ENCODE data around the gene LRP4.

LRP4 gene

DNA sequence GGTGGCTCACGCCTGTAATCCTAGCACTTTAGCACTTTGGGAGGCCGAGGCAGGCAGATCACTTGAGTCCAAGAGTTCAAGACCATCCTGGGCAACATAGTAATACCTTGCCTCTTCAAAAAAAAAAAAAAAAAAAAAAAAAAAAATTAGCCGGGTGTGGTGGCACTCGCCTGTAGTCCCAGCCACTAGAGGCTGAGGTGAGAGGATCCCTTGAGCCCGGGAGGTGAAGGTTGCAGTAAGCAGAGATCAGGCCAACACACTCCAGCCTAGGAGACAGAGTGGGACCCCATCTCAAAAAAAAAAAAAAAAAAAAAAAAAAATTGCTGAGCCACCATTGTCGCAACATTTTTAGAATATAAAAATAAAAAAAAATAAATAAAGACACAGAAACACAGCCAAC lies 79.8 kb downstream of the LRP4 start:
- DNase-seq = no peak

- no peak for DNase-seq
Observed at GRCh38 chr11:46837860-46838259, 80.5 kb downstream of the LRP4 start.

DNA sequence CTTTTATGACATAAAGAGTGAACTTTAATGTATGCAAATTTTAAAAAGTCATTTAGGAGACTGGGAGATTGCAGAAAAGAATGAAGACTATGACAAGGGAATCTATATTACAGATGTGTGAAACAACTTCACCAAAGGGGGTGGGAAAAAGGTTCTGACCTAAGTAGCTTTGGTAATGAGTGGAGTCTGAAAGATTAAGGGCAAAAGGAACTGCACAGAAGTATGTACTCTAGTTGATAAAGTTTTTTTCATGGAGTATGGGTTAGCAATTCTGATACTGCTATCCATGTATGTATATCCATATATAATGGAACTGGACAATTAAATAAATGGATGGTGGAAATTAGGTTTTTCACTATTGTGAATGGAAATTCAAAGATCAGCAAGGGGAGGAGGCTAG lies 81.5 kb downstream of the LRP4 start:
- DNase-seq = no peak

DNA sequence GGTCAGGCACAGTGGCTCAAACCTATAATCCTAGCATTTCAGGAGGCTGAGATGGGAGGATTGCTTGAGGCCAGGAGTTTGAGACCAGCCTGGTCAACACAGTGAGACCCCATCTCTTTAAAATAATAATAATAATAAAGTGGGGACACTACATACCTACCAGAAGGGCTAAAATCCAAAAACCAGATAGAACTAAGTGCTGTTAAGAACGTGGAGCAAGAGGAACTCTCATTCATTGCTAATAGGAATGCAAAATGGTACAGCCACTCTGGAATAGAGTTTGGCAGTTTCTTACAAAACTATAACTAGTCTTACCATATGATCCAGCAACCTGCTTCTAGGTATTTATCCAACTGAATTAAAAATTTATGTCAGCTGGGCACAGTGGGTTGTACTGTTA lies 81.9 kb downstream of the LRP4 start:
- no peak for DNase-seq

GRCh38 chr11:46835897-46836296 lies 82.5 kb downstream of the LRP4 start:
- no peak for DNase-seq

DNA sequence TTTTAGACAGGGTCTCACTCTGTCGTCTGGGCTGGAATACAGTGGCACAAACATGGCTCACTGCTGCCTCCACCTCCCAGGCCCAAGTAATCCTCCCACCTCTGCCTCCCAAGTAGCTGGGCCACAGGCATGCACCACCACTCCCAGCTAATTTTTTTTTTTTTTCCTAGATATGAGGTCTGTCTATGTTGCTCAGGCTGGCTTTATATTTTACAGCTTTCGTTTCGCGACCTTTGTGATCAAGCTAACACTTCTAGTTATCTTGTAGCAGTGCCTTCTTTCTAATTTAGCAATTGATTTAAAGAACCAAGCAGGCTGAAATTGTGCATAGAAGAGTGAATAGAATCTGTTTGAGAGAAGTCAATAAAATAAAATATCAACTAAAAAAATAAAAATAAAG lies 83.5 kb downstream of the LRP4 start:
- DNase-seq = no peak

GRCh38 chr11:46832511-46833214 lies 85.7 kb downstream of the LRP4 start:
- DNase-seq = no peak

DNA sequence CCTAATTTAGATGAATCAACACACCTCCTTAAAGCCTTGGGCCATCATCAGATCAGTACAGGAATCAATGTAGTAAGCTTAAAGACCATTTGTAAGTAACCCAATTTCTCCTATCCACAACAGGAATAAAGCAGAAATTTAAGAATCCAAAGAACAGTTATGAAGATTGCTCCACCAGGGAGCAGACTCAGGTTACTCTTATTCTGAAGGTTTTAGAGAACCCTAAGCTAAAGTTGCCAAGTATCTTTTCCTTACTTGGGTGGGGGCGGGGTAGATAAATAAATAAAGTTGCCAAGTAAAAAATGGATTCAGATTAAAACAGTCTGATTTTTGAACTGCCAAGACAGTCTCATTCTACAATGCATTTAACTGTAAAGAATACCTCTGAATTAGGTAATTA lies 90.4 kb downstream of the LRP4 start:
- DNase-seq = no peak

DNA sequence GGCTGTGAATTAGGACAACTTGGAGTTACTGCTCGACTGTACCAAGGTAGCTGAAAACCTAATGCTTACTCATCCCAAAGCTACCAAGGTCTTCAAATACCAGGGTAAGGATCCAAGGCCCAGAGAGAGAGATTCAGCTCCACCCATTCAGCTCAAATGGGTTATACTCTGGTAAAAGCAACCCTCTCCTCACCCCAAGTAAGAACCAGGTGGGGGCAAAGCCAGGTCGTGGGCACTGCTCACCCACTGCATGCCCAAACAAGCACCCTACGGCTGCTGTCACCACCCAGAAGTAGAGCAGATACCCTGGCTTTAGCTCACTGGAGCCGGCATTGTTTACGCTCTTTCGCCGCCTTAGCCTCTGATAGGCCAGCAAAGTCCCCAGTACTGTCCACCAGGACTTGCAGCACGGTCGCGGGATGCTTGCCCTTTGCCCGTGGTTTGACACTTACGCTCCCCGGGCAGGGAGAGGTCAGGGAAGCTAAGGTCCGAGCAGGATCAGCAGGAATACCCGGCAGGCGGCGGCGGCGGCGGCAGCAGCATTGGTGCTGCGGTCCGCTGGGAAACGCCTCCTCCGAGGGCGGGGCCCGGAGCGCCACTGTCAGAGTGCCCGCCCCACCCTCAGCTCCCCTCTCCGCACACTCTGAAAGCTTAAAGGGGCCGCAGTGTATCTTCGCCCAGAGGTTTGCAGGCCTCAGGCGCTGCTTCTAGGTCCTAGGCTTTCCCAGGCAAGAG lies 91.9 kb downstream of the LRP4 start:
- DNase-seq = peak; percentile 39

DNA sequence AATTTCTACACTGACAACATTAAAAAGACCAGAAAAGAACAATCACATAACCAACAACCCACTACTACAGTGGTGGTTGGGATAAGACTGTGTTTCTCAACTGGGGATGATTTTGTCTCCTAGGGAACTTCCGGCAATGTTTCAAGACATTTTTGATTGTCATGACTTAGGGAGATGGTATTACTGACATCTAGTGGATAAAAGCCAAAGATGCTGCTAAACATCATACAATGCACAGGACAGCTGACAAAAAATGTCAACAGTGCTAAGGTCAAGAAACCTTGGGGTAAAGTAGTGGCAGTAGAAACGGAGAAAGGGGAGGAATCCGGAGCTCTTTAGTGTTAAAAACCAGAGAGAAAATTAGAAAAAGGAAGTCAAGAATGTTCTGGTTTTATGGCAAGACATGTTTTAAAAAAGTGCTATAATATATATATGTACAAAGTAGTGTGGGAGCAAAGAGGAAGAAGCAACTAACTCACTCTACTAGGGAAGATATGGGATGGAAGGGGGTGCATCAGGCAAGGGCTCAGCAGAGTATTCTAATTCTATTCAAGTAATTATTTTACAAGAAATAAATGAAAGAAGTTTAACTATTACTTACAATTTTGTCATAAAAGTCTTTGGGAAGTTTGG lies 109.4 kb downstream of the LRP4 start:
- no peak for DNase-seq
